Mucosa of descending colon (tissue), 3 donors: ENCODE measurements around the gene SOX15. TPM values are rescaled to one million over a fixed set of nuclear protein-coding genes. Genes with fewer than 3 reads are reported as not detected.

ENCODE experiments used
- ATAC-seq: fragments of 200-7000 bp; cut with Tn5 transposase; one replicate; pipeline ENCODE4 v1.9.1; 2020; ENCODE audit warnings: mild to moderate bottlenecking, moderate library complexity
- DNase-seq, 3 donors: peaks; one replicate each; pipeline ENCODE4 v3.0.0-alpha.2; 2020
- H3K36me3 ChIP-seq: fragments of 200-600 bp; one replicate; pipeline ENCODE4 v1.8.0; 2021; ENCODE audit warnings: low read depth, mild to moderate bottlenecking
- H3K4me1 ChIP-seq: fragments of 200-600 bp; one replicate; pipeline ENCODE4 v1.8.0; 2021; ENCODE audit warnings: low read depth, mild to moderate bottlenecking
- H3K4me3 ChIP-seq: fragments of 200-600 bp; one replicate; pipeline ENCODE4 v1.8.0; 2021; ENCODE audit warnings: mild to moderate bottlenecking
- H3K9me3 ChIP-seq: fragments of 200-600 bp; one replicate; pipeline ENCODE4 v1.8.0; 2021; ENCODE audit warnings: mild to moderate bottlenecking
- CTCF ChIP-seq: fragments of 200-600 bp; IDR thresholded peaks from one replicate; pipeline ENCODE4 v1.8.0; 2022; ENCODE audit warnings: antibody characterized with exemption, mild to moderate bottlenecking
- intact Hi-C, 2 donors: fragments of 100-400 bp; cut with DNase I in 1 of 2; cut with micrococcal nuclease in 1 of 2; formaldehyde crosslinking; loops; one replicate each; pipeline versions ENCODE4 v1.11.0 to v1.11.1; 2022; cut with DNase I, micrococcal nuclease
- total RNA-seq, 3 donors: library from RNA; stranded (reverse); fragmentation: NEBNext Ultra II Directional in 2 of 3; extraction: Animal tissue kit (Norgen Biotek cat#: 25700) in 2 of 3; gene quantifications; one replicate each; pipeline versions ENCODE4 v1.2.1 to v1.2.4, GENCODE V29; 2021 to 2023
- donor health status: DM: no; HTN: no; CAD: no; lungs with moderate emphysema.
- donor health status: DM: no; HTN: no; CAD: no.
- donor health status: DM: no; HTN: yes; CAD: no.

The SOX15 gene
- total RNA-seq, 3 donors from 2014 or later = 0.38 to 4.4 (median 0.41) TPM

DNA sequence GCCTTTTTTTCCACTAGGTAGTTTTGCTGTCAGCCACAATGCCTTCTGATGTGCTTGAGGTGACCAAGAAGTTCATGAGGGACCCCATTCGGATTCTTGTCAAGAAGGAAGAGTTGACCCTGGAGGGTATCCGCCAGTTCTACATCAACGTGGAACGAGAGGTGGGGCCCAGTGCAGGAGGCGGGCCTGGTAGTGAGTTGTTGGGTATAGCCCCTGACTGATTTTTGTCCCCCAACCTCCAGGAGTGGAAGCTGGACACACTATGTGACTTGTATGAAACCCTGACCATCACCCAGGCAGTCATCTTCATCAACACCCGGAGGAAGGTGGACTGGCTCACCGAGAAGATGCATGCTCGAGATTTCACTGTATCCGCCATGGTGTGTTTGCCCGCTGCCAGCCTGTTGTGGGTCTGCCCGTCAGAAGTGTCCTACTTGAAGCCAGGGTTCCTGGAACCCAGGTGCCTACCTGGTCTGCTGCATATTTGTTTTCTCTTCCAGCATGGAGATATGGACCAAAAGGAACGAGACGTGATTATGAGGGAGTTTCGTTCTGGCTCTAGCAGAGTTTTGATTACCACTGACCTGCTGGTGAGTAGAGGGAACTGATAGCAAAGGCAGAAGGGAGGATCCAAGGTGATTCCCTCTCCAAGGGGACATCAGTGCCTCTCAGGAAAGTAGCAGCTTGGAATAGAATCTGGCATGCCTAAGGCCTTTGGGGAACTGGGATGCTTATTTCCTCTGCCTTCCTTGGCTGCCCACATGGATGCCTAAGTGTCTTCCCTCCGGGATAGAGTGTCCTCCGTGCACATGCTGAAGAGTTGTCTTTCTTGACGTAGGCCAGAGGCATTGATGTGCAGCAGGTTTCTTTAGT lies 12.3 kb downstream of the SOX15 start:
- Histone ChIP-seq H3K9me3 (no peaks in the 10 kb centered on the region), H3K4me1 (peaks cover 35% of the 10 kb centered on the region), H3K36me3 (peaks cover 23% of the 10 kb centered on the region), H3K4me3 (no peak overlapping the region)
- DNase-seq = peak in 2 of 3 donors; percentile 11 to 15
- TF ChIP-seq CTCF = no peak
- ATAC-seq = no peak
- intact Hi-C loops = no loop called here

DNA sequence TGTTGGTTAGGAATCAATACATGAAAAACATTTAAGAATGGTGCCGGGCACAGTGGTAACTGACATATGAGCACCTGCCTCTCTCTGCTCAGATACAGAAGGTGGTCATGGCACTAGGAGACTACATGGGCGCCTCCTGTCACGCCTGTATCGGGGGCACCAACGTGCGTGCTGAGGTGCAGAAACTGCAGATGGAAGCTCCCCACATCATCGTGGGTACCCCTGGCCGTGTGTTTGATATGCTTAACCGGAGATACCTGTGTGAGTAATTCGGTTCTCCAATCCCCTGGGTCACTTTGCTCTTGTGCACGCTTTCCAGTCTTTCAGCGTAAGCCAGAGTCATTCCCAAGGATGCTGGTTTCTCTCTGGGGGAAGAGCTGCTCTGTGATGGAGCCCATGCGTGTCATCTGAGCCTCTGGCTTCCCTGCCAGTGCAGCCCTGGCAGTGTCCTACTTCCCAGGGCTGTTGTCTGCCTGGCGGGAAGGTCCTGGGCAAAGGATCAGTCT lies 13.4 kb downstream of the SOX15 start:
- no peak overlapping the region for H3K4me3 ChIP-seq
- intact Hi-C loops = no loop called here
- H3K4me1 ChIP-seq = peaks cover 40% of the 10 kb centered on the region
- H3K36me3 ChIP-seq = peaks cover 27% of the 10 kb centered on the region
- DNase-seq (peak in 2 of 3 donors; percentile 11 to 39), ATAC-seq (no peak)
- no peak for TF ChIP-seq CTCF
- H3K9me3 ChIP-seq = no peaks in the 10 kb centered on the region

DNA sequence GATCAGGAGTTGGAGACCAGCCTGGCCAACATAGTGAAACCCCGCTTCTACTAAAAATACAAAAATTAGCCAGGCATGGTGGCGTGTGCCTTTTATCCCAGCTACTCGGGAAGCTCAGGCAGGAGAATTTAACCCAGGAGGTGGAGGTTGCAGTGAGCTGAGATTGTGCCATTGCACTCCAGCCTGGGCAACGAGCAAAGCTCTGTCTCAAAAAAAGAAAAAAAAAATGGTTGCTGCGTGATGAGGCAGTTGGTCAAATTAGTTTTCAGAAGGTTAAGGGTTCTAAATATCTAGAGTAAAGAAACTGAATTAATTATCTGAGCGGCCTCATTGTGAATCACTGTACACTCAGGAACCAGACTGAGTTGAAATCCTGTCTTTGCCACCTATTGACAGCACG lies 13.9 kb downstream of the SOX15 start:
- H3K36me3 ChIP-seq = peaks cover 27% of the 10 kb centered on the region
- H3K9me3 ChIP-seq = no peaks in the 10 kb centered on the region
- no peak overlapping the region for H3K4me3 ChIP-seq
- ATAC-seq (no peak), DNase-seq (no peak)
- TF ChIP-seq CTCF = no peak
- peaks cover 40% of the 10 kb centered on the region for H3K4me1 ChIP-seq
- intact Hi-C loops = no loop called here

GRCh38 chr17:7575481-7575883 lies 14.4 kb downstream of the SOX15 start:
- TF ChIP-seq CTCF = no peak
- H3K9me3 ChIP-seq = no peaks in the 10 kb centered on the region
- peaks cover 40% of the 10 kb centered on the region for H3K4me1 ChIP-seq
- H3K36me3 ChIP-seq = peaks cover 27% of the 10 kb centered on the region
- DNase-seq (peak in 1 of 3 donors; percentile 9), ATAC-seq (no peak)
- intact Hi-C loops = no loop called here
- no peak overlapping the region for H3K4me3 ChIP-seq

- intact Hi-C loops = no loop called here
- DNase-seq (peak in 2 of 3 donors; percentile 5 to 7), ATAC-seq (no peak)
- H3K4me3 ChIP-seq = no peak overlapping the region
- no peak for TF ChIP-seq CTCF
- no peaks in the 10 kb centered on the region for H3K9me3 ChIP-seq
- peaks cover 36% of the 10 kb centered on the region for H3K4me1 ChIP-seq
- peaks cover 27% of the 10 kb centered on the region for H3K36me3 ChIP-seq
Measured at GRCh38 chr17:7574176-7574953, 15.5 kb downstream of the SOX15 start.
